Astrocyte (in vitro differentiated cells and primary cell): ENCODE results near the gene PHF10. TPM values are rescaled to one million over a fixed set of nuclear protein-coding genes. Genes with fewer than 3 reads are reported as not detected.

Source experiments
- DNase-seq: peaks from one replicate; pipeline ENCODE4 v3.0.0-alpha.2; 2010; ENCODE audit warnings: low read depth
- FAIRE-seq: peaks from 2 replicates; lab custom pipeline; 2011; peaks lifted over from hg19 to GRCh38; lab: Jason Lieb, UNC
- H2AFZ ChIP-seq: 2 replicates; pipeline ENCODE4 v1.6.0; 2012; ENCODE audit warnings: low read depth, low read length, inconsistent platforms
- H3K27ac ChIP-seq: 2 replicates; pipeline ENCODE4 v1.5.1; 2011; ENCODE audit warnings: low read depth, low read length, inconsistent platforms
- H3K27me3 ChIP-seq: 2 replicates; pipeline ENCODE4 v1.6.0; 2011; ENCODE audit warnings: low read length, inconsistent platforms; ENCODE audit not compliant: insufficient read depth
- H3K36me3 ChIP-seq: 2 replicates; pipeline ENCODE4 v1.5.1; 2011; ENCODE audit warnings: low read length, inconsistent platforms; ENCODE audit not compliant: insufficient read depth
- H3K4me1 ChIP-seq: 2 replicates; pipeline ENCODE4 v1.5.1; 2011; ENCODE audit warnings: low read length, inconsistent platforms; ENCODE audit not compliant: insufficient read depth
- H3K4me2 ChIP-seq: 2 replicates; pipeline ENCODE4 v1.6.0; 2012; ENCODE audit warnings: low read length, inconsistent platforms
- H3K4me3 ChIP-seq: 2 replicates; pipeline ENCODE4 v1.5.1; 2011; ENCODE audit warnings: low read depth, mild to moderate bottlenecking, low read length, inconsistent platforms; ENCODE audit not compliant: insufficient read depth
- H3K79me2 ChIP-seq: 2 replicates; pipeline ENCODE4 v1.6.0; 2012; ENCODE audit warnings: mild to moderate bottlenecking, low read length, inconsistent platforms; ENCODE audit not compliant: insufficient read depth
- H3K9ac ChIP-seq: 2 replicates; pipeline ENCODE4 v1.6.0; 2012; ENCODE audit warnings: mild to moderate bottlenecking, low read length, inconsistent platforms
- H3K9me3 ChIP-seq: 2 replicates; pipeline ENCODE4 v1.5.1; 2012; ENCODE audit warnings: low read depth, mild to moderate bottlenecking, low read length, inconsistent platforms; ENCODE audit not compliant: insufficient read depth
- H4K20me1 ChIP-seq: 2 replicates; pipeline ENCODE4 v1.6.0; 2012; ENCODE audit warnings: low read length, inconsistent platforms; ENCODE audit not compliant: insufficient read depth
- H3K27ac Mint-ChIP-seq: one replicate; pipeline ENCODE4 v1.8.0; 2021; ENCODE audit warnings: mild to moderate bottlenecking, mixed read lengths; ENCODE audit not compliant: unreplicated experiment
- H3K27me3 Mint-ChIP-seq: one replicate; pipeline ENCODE4 v1.8.0; 2021; ENCODE audit warnings: low read depth, mixed read lengths; ENCODE audit not compliant: unreplicated experiment
- H3K36me3 Mint-ChIP-seq: one replicate; pipeline ENCODE4 v1.8.0; 2021; ENCODE audit warnings: low read depth, mixed read lengths; ENCODE audit not compliant: unreplicated experiment
- H3K4me1 Mint-ChIP-seq: one replicate; pipeline ENCODE4 v1.8.0; 2021; ENCODE audit warnings: low read depth, mixed read lengths; ENCODE audit not compliant: unreplicated experiment
- H3K4me3 Mint-ChIP-seq: one replicate; pipeline ENCODE4 v1.8.0; 2021; ENCODE audit warnings: mild to moderate bottlenecking, moderate library complexity, mixed read lengths; ENCODE audit not compliant: unreplicated experiment
- H3K9me3 Mint-ChIP-seq: one replicate; pipeline ENCODE4 v1.8.0; 2021; ENCODE audit warnings: mild to moderate bottlenecking, mixed read lengths; ENCODE audit not compliant: unreplicated experiment
- EZH2 ChIP-seq: IDR thresholded peaks from 2 replicates; pipeline ENCODE4 v1.6.1; 2012; ENCODE audit warnings: mild to moderate bottlenecking, low read length, inconsistent platforms; ENCODE audit not compliant: insufficient read depth
- total RNA-seq: library from RNA; stranded (reverse); gene quantifications from 2 replicates; pipeline ENCODE4 v1.2.1, GENCODE V29; 2021
- TF ChIP-seq, protein P1 (sequence below): IDR thresholded peaks from 2 replicates; pipeline ENCODE4 v1.5.1; 2011; ENCODE audit warnings: low read depth, mild to moderate bottlenecking, inconsistent platforms, low read length, moderate library complexity; ENCODE audit not compliant: insufficient read depth

Gene PHF10
- total RNA-seq, 1 donor from 2014 or later: 30.9 TPM

DNA sequence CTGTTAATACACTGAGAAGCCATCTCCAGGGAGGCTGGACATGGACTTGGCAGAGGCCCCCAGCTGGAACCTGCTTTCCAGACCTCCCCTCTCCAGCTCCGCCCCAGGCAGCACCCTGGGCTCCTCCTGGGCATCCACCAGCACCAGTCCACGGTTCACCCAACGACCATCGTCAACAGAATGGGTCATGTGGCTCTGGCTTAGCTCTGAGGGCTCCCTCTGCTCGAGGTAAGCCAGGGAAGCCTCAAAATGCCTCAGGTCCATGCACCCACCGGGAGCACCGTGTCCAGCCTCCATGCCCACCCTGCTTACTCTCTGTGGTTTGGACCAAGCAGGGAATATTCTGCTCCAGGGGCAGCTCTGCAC is 62.9 kb downstream of the PHF10 start:
- Histone ChIP-seq H3K27me3 (no peaks in the 10 kb centered on the region), H4K20me1 (no peaks in the 10 kb centered on the region), H3K9me3 (no peaks in the 10 kb centered on the region), H3K4me2 (no peak overlapping the region), H3K79me2 (no peaks in the 10 kb centered on the region), H3K9ac (no peak overlapping the region), H3K27ac (no peak overlapping the region), H3K4me1 (no peaks in the 10 kb centered on the region), H2AFZ (no peak overlapping the region), H3K36me3 (peaks cover 9% of the 10 kb centered on the region), H3K4me3 (no peak overlapping the region)
- no peak for TF ChIP-seq EZH2
- TF ChIP-seq, protein P1, sequence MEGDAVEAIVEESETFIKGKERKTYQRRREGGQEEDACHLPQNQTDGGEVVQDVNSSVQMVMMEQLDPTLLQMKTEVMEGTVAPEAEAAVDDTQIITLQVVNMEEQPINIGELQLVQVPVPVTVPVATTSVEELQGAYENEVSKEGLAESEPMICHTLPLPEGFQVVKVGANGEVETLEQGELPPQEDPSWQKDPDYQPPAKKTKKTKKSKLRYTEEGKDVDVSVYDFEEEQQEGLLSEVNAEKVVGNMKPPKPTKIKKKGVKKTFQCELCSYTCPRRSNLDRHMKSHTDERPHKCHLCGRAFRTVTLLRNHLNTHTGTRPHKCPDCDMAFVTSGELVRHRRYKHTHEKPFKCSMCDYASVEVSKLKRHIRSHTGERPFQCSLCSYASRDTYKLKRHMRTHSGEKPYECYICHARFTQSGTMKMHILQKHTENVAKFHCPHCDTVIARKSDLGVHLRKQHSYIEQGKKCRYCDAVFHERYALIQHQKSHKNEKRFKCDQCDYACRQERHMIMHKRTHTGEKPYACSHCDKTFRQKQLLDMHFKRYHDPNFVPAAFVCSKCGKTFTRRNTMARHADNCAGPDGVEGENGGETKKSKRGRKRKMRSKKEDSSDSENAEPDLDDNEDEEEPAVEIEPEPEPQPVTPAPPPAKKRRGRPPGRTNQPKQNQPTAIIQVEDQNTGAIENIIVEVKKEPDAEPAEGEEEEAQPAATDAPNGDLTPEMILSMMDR: no peak
- Mint-ChIP-seq H3K36me3 (peaks cover 22% of the 10 kb centered on the region), H3K9me3 (no peaks in the 10 kb centered on the region), H3K4me1 (peaks cover 4% of the 10 kb centered on the region), H3K27me3 (no peaks in the 10 kb centered on the region), H3K27ac (no peak overlapping the region), H3K4me3 (no peak overlapping the region)
- DNase-seq (no peak), FAIRE-seq (no peak)

DNA sequence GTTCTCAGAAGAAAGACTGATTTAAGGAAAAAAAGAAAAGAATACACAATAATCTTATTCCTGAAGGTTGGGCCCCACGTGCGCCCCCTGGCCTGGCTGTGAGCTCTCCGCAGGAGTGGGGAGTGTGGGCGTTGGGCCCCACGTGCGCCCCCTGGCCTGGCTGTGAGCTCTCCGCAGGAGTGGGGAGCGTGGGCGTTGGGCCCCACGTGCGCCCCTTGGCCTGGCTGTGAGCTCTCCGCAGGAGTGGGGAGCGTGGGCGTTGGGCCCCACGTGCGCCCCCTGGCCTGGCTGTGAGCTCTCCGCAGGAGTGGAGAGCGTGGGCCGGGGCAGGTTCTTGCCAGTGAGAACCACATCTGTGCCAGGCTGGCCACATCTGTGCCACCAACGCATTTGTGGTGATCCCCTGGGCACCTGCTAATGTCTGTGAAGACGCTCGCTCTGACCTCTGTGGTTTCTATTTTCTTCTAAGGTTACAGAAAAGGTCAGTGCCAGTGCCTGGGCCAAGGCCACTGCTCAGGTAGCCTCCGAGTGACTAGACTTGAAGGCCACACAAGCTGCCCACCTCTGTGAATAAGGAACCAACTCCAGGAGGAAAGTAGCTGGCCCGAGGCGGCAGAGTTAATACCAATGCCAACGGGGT is 63.4 kb downstream of the PHF10 start:
- no peak overlapping the region for H3K9ac ChIP-seq
- no peaks in the 10 kb centered on the region for H3K9me3 ChIP-seq
- H3K9me3 Mint-ChIP-seq: no peaks in the 10 kb centered on the region
- H3K36me3 Mint-ChIP-seq: peaks cover 27% of the 10 kb centered on the region
- H3K36me3 ChIP-seq: peaks cover 9% of the 10 kb centered on the region
- no peak overlapping the region for H2AFZ ChIP-seq
- no peaks in the 10 kb centered on the region for H3K79me2 ChIP-seq
- H3K4me2 ChIP-seq: no peak overlapping the region
- H3K4me3 Mint-ChIP-seq: no peak overlapping the region
- no peaks in the 10 kb centered on the region for H3K27me3 ChIP-seq
- TF ChIP-seq, protein P1: no peak
- no peak for TF ChIP-seq EZH2
- peaks cover 4% of the 10 kb centered on the region for H3K4me1 Mint-ChIP-seq
- no peak overlapping the region for H3K27ac Mint-ChIP-seq
- no peak overlapping the region for H3K4me3 ChIP-seq
- DNase-seq (no peak), FAIRE-seq (no peak)
- no peaks in the 10 kb centered on the region for H3K4me1 ChIP-seq
- H4K20me1 ChIP-seq: no peaks in the 10 kb centered on the region
- no peaks in the 10 kb centered on the region for H3K27me3 Mint-ChIP-seq
- H3K27ac ChIP-seq: no peak overlapping the region

DNA sequence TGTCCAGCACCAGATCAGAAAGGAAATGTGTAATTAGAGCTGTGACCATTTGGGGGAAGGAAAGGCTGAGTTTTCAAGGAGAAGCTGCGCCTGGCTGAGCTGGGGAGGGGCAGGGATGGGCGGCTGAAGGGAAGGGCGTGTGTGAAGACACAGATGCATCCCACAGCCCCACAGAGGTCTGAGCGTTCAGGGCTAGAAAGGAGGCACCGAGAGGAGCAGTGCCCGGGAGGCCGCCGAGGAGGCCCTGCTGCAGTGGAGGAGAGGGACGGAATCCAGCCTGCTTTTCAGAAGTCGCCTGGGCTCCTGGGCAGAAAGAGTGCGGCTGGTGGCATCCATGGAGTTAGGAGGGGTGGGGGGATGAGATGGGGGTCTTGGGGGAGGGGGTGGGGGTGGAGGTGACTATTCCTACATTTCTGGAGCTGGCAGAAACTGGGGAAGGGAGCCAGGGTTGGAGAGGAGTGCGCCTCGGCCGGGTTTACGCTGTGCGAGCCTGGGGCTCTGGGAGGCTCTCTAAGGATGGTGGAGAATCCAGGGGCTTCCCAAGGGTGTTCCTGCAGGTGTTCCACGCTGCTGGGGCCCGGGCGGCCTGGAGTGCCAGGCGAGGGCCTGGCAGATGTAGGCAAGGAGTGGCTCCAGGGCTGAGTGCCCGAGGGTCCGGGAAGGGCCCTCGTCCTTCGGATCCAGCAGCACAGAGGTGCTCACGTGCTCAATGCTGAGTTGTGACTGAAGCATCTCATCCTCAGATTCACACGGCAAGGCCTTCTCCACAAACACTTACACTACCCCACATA is 64.3 kb downstream of the PHF10 start:
- Mint-ChIP-seq H3K4me3 (no peak overlapping the region), H3K9me3 (no peaks in the 10 kb centered on the region), H3K27ac (no peak overlapping the region), H3K36me3 (peaks cover 31% of the 10 kb centered on the region), H3K27me3 (no peaks in the 10 kb centered on the region), H3K4me1 (peaks cover 4% of the 10 kb centered on the region)
- Histone ChIP-seq H4K20me1 (no peaks in the 10 kb centered on the region), H3K9ac (no peak overlapping the region), H3K36me3 (peaks cover 9% of the 10 kb centered on the region), H3K9me3 (no peaks in the 10 kb centered on the region), H3K27ac (no peak overlapping the region), H3K79me2 (no peaks in the 10 kb centered on the region), H3K4me1 (peaks cover 4% of the 10 kb centered on the region), H2AFZ (no peak overlapping the region), H3K4me3 (no peak overlapping the region), H3K27me3 (no peaks in the 10 kb centered on the region), H3K4me2 (no peak overlapping the region)
- no peak for DNase-seq
- FAIRE-seq: no peak
- TF ChIP-seq EZH2: no peak
- TF ChIP-seq, protein P1: no peak
